Left lung (tissue), 10 donors: ENCODE results near the gene GIPC3. TPM values are rescaled to one million over a fixed set of nuclear protein-coding genes. Genes with fewer than 3 reads are reported as not detected.
A peak's percentile ranks its signal among the peaks of the same experiment; 100 is the strongest.

ENCODE experiments used
- ATAC-seq: fragments of 200-7000 bp; cut with Tn5 transposase; one replicate; pipeline ENCODE4 v1.9.1; 2020; ENCODE audit warnings: moderate library complexity
- DNase-seq, 4 donors: peaks; one replicate each; pipeline ENCODE4 v3.0.0-alpha.2; 2013 to 2020
- H3K27ac ChIP-seq, 2 donors: fragments of 200-600 bp; sonication (generic) in 1 of 2; one replicate each; pipeline versions ENCODE4 v1.5.0 to v1.8.0; 2020 to 2021
- H3K27me3 ChIP-seq, 2 donors: fragments of 200-600 bp; sonication (generic) in 1 of 2; one replicate each; pipeline versions ENCODE4 v1.5.0 to v1.8.0; 2020 to 2021
- H3K36me3 ChIP-seq, 2 donors: fragments of 200-600 bp; sonication (generic) in 1 of 2; one replicate each; pipeline versions ENCODE4 v1.5.0 to v1.8.0; 2020 to 2021
- H3K4me1 ChIP-seq, 2 donors: fragments of 200-600 bp; one replicate each; pipeline ENCODE4 v1.8.0; 2021
- H3K4me3 ChIP-seq, 2 donors: fragments of 200-600 bp; sonication (generic) in 1 of 2; one replicate each; pipeline versions ENCODE4 v1.5.0 to v1.8.0; 2020 to 2021; ENCODE audit warnings: mild to moderate bottlenecking in 1 of 2
- H3K9me3 ChIP-seq, 2 donors: fragments of 200-600 bp; sonication (generic) in 1 of 2; one replicate each; pipeline versions ENCODE4 v1.5.0 to v1.8.0; 2020 to 2021
- CTCF ChIP-seq, 2 donors: fragments of 200-600 bp; sonication (generic) in 1 of 2; IDR thresholded peaks; one replicate each; pipeline versions ENCODE4 v1.5.0 to v1.8.0; 2021; ENCODE audit warnings: antibody characterized with exemption in 2 of 2
- intact Hi-C, 2 donors: fragments of 100-400 bp; cut with DNase I; formaldehyde crosslinking; loops; one replicate each; pipeline versions ENCODE4 v1.11.2 to v1.14.2; 2022
- polyA plus RNA-seq, 6 donors: library from polyadenylated mRNA; unstranded; fragments of 120-200 nt; gene quantifications; one replicate each; pipeline ENCODE4 v1.2.1, GENCODE V29; 2013; ENCODE audit not compliant: insufficient read length in 6 of 6
- total RNA-seq, 2 donors: library from RNA; stranded (reverse); fragmentation: NEBNext Ultra II Directional; extraction: Animal tissue kit (Norgen Biotek cat#: 25700); gene quantifications; one replicate each; pipeline ENCODE4 v1.2.1, GENCODE V29; 2021
- donor health status: DM: no; HTN: yes; CAD: no.
- donor health status: DM: no; HTN: no; CAD: no.

The GIPC3 gene
- total and polyA plus RNA-seq, 8 donors: 3.1 to 8.5 (median 4.4) TPM

GRCh38 chr19:3618144-3618810 lies 33.0 kb downstream of the GIPC3 start:
- ATAC-seq (peak; percentile 92), DNase-seq (peak; percentile 38 to 90 (median 77))
- intact Hi-C loops: loop anchor here in 1 of 2 donors (10.0 kb wide), 1 partner anchor 73 kb away; no protein-coding TSS in a partner anchor
- Histone ChIP-seq H3K27ac (no peak overlapping the region), H3K9me3 (no peaks in the 10 kb centered on the region), H3K4me3 (no peak overlapping the region), H3K27me3 (no peaks in the 10 kb centered on the region), H3K36me3 (peaks cover 0 to 76% of the 10 kb centered on the region in 2 donors), H3K4me1 (peaks cover 5 to 21% of the 10 kb centered on the region in 2 donors)
- peak; percentile 89 to 92 for TF ChIP-seq CTCF (IDR thresholded peaks at IDR 0.05)

GRCh38 chr19:3618811-3619630 lies 33.7 kb downstream of the GIPC3 start:
- no peak overlapping the region for H3K4me3 ChIP-seq
- peaks cover 0 to 19% of the 10 kb centered on the region in 2 donors for H3K4me1 ChIP-seq
- H3K27me3 ChIP-seq: no peaks in the 10 kb centered on the region
- H3K36me3 ChIP-seq: peaks cover 0 to 79% of the 10 kb centered on the region in 2 donors
- no peak overlapping the region for H3K27ac ChIP-seq
- no peaks in the 10 kb centered on the region for H3K9me3 ChIP-seq
- DNase-seq: peak in 1 of 4 donors; percentile 69
- ATAC-seq: no peak
- peak in 1 of 2 donors; percentile 38 for TF ChIP-seq CTCF (IDR thresholded peaks at IDR 0.05)
- intact Hi-C loops: loop anchor here in 1 of 2 donors (10.0 kb wide), 1 partner anchor 74 kb away; no protein-coding TSS in a partner anchor

GRCh38 chr19:3619631-3620012 lies 34.3 kb downstream of the GIPC3 start:
- ATAC-seq (no peak), DNase-seq (peak in 1 of 4 donors; percentile 66)
- Histone ChIP-seq H3K9me3 (no peaks in the 10 kb centered on the region), H3K27ac (no peak overlapping the region), H3K4me1 (peaks cover 0 to 20% of the 10 kb centered on the region in 2 donors), H3K36me3 (peaks cover 0 to 76% of the 10 kb centered on the region in 2 donors), H3K4me3 (no peak overlapping the region), H3K27me3 (no peaks in the 10 kb centered on the region)
- no peak for TF ChIP-seq CTCF (IDR thresholded peaks at IDR 0.05)
- intact Hi-C loops: loop anchor here in 1 of 2 donors (10.0 kb wide), 1 partner anchor 75 kb away; no protein-coding TSS in a partner anchor

GRCh38 chr19:3620145-3620816 lies 35.0 kb downstream of the GIPC3 start:
- Histone ChIP-seq H3K9me3 (no peaks in the 10 kb centered on the region), H3K27me3 (no peaks in the 10 kb centered on the region), H3K27ac (no peak overlapping the region), H3K36me3 (peaks cover 0 to 75% of the 10 kb centered on the region in 2 donors), H3K4me3 (no peak overlapping the region), H3K4me1 (peaks cover 4 to 27% of the 10 kb centered on the region in 2 donors)
- intact Hi-C loops: no loop called here
- DNase-seq (peak in 1 of 4 donors; percentile 67), ATAC-seq (no peak)
- no peak for TF ChIP-seq CTCF (IDR thresholded peaks at IDR 0.05)
